Activated CD4-positive, CD25-positive, alpha-beta regulatory T cell (primary cell): ENCODE results near the gene ANKRD11.

Experiments
- DNase-seq, 4 experiments: peaks; one replicate each; lab custom pipeline; 2025; lab: John Stamatoyannopoulos, UW

Gene ANKRD11

GRCh38 chr16:89232107-89232506, 258.3 kb downstream of the ANKRD11 start:
- no peak for DNase-seq

- DNase-seq = no peak
Observed at GRCh38 chr16:89230255-89230654, 260.1 kb downstream of the ANKRD11 start.

DNA sequence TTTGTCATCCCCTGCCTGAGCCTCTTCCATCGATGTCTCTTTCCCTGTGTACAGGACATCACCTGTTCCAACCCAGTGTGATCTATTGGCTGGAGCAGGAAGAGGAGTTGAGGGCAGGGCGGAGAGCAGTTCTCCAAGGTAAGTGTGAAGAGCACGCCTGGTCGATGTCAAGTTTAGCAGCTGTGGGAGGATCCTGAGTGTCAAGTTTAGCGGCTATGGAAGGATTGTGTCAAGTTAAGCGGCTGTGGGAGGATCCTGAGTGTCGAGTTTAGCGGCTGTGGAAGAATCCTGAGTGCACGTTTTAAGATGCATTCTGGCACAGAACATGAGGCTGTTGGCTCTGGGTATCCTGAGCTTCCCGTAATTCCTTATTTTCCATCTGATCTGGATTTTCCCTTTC, 265.7 kb downstream of the ANKRD11 start:
- no peak for DNase-seq

DNA sequence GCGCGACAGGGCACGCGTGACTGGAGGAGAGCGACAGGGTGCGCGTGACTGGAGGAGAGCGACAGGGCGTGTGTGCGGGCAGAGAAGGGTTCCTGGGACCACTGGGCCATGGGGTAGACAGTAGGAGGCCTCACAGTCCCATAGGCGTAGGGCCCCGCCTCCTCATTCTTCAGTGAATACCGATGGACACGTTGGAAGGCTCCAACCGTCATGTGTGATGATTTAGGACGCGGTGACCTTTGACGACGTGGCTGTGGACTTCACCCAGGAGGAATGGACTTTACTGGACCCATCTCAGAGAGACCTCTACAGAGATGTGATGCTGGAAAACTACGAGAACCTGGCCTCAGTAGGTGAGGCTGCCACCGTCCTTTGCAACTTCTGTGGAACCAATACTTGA, 267.4 kb downstream of the ANKRD11 start:
- DNase-seq = no peak

DNA sequence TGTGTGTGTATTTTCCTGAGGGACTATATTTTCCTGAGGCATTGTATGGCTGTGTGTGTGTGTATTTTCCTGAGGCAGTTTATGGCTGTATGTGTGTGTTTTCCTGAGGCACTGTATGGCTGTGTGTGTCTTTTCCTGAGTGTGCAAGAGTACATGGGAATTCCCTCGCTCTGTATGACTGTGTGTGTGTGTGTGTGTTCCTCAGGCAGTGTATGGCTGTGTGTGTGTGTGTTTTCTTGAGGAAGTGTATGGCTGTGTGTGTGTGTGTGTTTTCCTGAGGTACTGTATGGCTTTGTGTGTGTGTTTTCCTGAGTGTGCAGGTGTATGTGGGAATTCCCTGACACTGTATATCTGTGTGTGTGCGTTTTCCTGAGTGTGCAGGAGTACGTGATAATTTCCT, 268.8 kb downstream of the ANKRD11 start:
- no peak for DNase-seq

DNA sequence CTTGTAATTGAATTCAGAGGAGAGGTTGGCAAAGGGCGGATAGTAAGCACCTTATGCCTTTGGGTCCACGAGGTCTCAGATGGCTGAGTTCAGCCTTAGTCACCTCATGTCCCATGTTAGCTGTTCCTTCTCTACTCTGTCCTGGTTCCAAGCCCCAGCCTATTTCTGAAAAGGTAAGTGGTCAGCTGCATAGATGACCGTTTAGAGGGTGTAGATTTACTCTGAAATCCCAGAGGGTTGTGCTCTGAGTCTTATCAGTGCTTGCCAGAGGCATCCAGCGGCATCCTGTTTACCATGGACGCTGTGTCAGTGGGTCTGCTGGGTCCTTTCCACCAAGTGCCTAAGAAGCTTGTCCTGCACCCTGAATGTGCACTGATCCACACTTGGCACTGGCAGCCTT, 271.0 kb downstream of the ANKRD11 start:
- no peak for DNase-seq
